Measurements from ENCODE around the gene PPP1R3G. TPM values are rescaled to one million over a fixed set of nuclear protein-coding genes. Genes with fewer than 3 reads are reported as not detected.
"Not testable (repeated sequence)": the region's sequence is repeated elsewhere in the genome, so short reads cannot be mapped to it uniquely, and the experiment has no call there.

Gene PPP1R3G
- total RNA-seq, 1 donor = 1.3 TPM

DNA sequence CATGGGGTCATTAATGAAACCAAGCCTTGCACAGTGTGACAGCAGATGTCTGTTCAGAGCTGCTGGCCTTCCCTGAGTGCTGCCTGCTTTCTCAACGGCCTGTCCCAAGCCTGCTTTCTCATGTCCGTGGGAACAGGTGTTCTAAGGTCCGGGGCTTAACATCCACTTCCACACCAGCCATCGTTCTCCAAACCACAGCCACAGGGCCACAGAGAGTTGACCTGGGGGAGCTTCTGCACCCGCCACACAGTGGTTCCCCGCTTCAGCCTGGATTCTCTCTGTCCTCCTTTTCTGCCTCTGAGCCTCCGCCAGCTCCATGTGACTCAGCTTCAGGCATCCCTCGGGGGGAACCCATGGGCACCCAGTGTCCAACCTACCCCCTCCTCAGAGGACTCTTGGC is 26.9 kb upstream of the PPP1R3G start:
- DNase-seq (ENCODE audit: low read depth) = no peak
- TF ChIP-seq, protein P1, sequence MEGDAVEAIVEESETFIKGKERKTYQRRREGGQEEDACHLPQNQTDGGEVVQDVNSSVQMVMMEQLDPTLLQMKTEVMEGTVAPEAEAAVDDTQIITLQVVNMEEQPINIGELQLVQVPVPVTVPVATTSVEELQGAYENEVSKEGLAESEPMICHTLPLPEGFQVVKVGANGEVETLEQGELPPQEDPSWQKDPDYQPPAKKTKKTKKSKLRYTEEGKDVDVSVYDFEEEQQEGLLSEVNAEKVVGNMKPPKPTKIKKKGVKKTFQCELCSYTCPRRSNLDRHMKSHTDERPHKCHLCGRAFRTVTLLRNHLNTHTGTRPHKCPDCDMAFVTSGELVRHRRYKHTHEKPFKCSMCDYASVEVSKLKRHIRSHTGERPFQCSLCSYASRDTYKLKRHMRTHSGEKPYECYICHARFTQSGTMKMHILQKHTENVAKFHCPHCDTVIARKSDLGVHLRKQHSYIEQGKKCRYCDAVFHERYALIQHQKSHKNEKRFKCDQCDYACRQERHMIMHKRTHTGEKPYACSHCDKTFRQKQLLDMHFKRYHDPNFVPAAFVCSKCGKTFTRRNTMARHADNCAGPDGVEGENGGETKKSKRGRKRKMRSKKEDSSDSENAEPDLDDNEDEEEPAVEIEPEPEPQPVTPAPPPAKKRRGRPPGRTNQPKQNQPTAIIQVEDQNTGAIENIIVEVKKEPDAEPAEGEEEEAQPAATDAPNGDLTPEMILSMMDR (IDR thresholded peaks at IDR 0.05; ENCODE audit: insufficient read depth, low read depth, low read length) = no peak

DNA sequence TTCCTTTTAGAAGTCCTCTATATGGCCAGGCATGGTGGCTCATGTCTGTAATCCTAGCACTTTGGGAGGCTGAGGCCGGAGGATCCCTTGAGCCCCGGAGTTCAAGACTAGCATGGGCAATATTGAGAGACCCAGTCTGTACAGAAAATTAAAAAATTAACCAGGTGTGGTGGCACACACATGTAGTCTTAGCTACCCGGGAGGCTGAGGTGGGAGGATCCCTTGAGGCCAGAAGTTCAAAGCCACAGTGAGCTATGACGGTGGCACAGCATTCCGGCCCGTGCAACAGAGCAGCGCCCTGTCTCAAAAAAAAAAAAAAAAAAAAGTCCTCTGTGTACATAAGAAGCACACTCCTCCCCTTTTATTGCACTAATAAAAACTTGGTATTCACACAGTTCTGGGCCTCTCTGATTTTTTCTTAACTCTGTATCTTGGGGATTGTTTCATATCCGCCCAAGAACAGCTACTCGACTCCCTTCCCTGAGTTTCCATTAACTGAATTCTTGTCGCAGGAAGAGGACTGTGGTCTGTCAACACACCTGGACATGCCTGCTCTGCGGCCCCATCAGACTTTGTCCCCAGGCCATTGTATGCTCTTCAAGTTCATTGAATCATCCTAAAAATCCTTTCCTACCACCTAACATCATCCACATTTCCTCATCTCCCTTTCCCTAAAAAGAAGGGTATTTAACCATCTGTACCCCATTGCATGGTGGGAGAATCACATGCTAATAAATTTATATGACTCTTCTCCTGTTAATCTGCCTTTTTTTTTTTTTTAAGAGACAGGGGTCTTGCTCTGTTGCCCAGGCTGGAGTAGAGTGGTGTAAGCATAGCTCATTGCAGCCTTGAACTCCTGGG is 25.9 kb upstream of the PPP1R3G start:
- no peak for DNase-seq (ENCODE audit: low read depth)
- TF ChIP-seq, protein P1 (IDR thresholded peaks at IDR 0.05; ENCODE audit: insufficient read depth, low read depth, low read length) = no peak
- no peak overlapping the region for H3K4me3 ChIP-seq (ENCODE audit: low read depth, low read length)

More for the DNA sequence above, 26.9 kb upstream of the PPP1R3G start:
- no peak overlapping the region for H3K4me3 ChIP-seq (ENCODE audit: low read depth, low read length)

DNA sequence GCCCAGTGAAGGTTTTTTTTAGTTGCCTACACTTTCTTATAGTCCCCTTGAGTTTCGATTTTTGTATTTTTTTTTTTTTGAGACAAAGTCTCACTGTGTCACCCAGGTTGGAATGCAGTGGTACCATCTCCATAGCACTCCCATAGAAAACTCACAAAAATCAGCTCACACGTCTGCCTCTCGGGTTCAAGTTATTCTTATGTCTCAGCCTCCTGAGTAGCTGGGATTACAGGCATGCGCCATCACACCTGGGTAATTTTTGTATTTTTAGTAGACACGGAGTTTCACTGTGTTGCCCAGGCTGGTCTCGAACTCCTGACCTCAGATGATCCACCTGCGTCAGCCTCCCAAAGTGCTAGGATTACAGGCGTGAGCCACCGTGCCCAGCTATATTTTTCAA is 24.7 kb upstream of the PPP1R3G start:
- H3K4me3 ChIP-seq (ENCODE audit: low read depth, low read length); DNase-seq (ENCODE audit: low read depth): not testable (repeated sequence)

DNA sequence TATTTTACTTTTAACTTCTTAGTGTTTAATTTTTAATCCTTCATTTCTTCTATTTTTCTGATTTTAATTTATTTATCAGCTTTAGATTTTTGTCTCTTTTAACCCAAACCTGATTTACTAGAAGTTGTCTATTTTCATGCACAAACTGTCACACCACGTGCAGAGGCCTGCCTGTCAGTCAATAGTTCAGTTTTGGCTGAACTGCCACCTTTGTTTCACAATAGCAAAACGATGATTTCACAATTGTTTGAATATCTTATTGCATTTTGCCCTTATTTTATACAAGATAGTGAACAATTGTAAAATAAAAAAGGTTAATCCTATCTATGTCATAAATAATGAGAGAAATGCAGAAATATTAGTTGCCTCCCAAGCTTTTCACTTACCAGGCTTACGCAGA is 24.0 kb upstream of the PPP1R3G start:
- TF ChIP-seq, protein P1 (IDR thresholded peaks at IDR 0.05; ENCODE audit: insufficient read depth, low read depth, low read length) = no peak
- DNase-seq (ENCODE audit: low read depth) = no peak
- no peak overlapping the region for H3K4me3 ChIP-seq (ENCODE audit: low read depth, low read length)

DNA sequence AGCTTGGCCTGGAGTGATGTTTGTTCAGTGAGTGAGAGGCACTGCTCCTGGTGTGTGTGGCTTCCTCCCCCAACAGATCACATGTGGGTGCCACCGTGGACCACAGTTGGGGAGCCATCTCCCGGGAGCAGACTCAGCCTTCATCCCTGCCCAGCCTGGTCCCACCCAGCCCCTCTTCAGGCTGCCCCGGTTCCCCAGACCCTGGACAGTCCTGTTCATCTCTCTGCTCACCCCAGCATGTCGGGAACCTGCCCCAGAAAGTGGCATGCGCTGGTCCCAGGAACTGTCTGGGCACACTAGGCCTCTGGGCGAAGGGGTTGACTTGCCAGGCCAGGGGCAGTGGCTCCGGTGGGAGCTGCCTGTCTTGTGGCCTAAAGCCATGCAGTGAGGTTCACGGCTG is 21.5 kb upstream of the PPP1R3G start:
- DNase-seq (ENCODE audit: low read depth) = no peak
- TF ChIP-seq, protein P1 (IDR thresholded peaks at IDR 0.05; ENCODE audit: insufficient read depth, low read depth, low read length) = no peak
- H3K4me3 ChIP-seq (ENCODE audit: low read depth, low read length) = no peak overlapping the region

DNA sequence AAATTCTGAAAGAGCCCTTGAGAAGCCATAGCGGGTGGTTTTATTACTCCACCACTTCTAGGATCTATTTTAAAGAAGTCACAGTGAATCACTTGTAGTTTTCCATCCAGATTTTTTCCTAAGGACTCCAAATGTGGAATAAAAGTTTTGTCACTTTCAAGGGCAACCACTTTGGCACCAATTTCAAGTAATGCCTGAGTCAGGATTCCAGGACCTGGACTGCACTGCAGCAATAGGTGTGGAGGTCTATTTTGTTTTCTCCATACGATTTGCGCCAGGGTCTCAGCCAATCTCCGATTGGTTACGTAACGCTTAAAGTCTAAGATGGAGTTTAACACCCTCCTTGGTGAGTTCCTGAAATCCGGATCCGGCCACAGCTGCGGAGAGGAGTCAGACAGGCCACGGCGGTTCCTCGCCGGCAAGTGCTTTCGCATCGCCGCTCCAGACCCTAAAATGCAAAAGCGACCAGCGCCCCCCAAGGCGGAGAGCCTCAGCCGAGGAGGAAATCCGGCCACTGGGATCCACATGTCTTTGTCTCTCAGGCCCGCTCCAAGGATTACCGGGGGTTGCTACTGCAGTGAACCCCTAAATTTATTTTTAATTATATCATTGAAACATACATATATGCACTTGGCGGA is 18.6 kb upstream of the PPP1R3G start:
- TF ChIP-seq, protein P1 (IDR thresholded peaks at IDR 0.05; ENCODE audit: insufficient read depth, low read depth, low read length) = no peak
- no peak for DNase-seq (ENCODE audit: low read depth)
- no peak overlapping the region for H3K4me3 ChIP-seq (ENCODE audit: low read depth, low read length)

DNA sequence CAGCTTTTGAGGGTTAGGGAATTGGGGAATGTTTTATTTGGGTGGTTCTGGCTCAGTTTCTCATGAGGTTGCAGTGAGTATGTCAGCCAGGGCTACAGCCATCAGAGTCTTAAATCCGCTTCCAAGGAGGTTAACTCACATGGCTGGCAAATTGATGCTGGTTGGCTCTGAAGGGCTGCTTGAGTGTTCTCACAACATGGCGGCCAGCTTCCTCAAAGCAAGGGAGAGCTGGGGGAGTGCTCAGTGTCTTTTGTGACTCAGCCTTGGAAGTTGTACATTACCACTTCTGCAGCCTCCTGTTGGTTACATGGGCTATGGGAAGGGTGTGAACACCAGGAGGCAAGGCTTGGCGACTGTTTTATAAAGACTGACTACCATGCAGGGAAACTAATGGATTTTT is 17.8 kb upstream of the PPP1R3G start:
- no peak for DNase-seq (ENCODE audit: low read depth)
- TF ChIP-seq, protein P1 (IDR thresholded peaks at IDR 0.05; ENCODE audit: insufficient read depth, low read depth, low read length) = no peak
- no peak overlapping the region for H3K4me3 ChIP-seq (ENCODE audit: low read depth, low read length)
